CD4-positive, alpha-beta T cell treated with Interleukin-12 subunit alpha and Interleukin-12 subunit beta, for 1 hour (primary cell): ENCODE data around the gene CEP350.

Source experiments
- DNase-seq: peaks from one replicate; pipeline ENCODE4 v3.0.0-alpha.2; 2020

The CEP350 gene

DNA sequence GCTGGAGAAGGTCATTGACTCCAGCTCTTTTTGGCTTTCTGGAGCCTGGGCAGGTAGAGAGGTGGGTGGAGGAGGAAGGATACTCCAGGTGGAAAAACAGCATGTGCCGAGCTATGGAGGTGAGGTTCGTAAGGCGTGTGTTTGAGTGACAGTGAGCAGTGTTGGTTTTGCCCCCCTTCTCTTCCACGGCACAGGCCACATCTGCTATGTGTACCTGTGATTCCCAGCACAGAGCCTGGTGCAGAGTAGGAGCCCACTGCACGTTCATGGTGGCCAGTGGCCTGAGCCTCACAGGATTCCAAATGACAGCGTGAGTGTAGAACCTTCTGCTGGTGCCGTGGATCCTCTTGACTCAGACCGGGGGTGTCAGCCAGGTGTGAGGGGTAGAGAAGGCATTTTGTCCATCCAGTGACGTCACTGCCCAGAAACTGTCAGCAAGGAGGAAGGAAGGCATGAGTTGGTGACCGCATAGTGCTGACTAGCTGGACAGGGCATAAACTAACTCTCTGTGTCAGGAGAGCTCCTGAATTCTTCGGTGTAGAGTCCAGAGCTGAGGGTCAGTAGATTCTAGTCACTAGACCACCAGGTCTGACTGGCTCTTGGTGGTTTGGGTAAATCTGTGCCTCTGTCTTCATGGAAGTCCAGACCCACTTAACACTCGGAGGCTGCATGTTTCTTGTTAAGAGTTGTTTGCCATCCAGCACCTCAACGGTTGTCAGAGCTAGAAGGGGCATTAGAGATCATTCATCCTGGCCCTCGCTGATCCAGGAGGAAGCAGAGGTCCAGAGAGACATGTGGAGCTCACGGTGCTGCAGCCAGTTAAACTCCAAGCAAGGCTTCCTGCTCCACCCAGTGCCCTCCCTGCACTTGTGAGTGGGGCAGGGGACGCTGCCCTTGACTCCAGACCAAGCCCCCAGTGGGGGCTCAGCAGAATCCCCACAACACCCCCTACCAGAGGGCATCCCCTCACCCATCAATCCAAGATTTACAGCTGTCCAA is 203.8 kb downstream of the CEP350 start:
- no peak for DNase-seq

DNA sequence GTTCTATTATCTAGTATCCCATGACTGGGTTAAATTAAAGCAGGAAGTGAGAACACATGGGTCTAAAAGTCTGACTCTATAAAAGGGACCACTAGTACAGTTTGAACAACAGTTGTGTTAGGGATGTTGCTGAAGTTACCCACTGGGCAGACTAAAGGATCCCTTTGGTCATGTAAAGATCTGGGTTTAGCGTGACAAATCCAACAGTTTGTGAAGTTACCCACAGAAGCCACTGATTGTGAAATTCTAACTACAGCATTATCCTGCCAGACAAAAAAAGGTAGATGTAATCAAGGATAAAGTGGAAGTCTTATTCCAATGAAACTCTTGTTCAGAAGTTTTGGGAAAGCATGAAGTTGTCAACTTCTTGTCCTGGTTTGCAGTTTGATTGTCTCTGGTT is 205.7 kb downstream of the CEP350 start:
- DNase-seq = no peak

DNA sequence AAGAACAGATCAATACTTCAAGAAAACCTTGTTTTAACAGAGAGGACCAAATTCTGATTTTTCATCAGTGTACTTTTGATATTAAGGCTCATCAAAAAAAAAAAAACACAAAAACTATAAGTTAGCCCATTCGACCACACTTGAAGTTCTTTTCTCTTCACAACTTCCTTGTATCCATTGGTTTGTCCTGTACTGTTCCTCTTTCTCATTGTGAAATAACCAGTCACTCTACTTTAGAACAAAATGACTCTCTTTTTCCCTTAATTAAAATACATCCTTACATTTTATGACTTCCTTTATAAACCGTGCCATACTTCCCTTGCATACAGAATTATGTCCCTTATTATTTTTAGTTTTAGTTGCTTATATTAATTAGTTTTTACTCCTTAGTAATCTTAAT is 208.4 kb downstream of the CEP350 start:
- no peak for DNase-seq
